Ectodermal cell (in vitro differentiated cells): Measurements from ENCODE around the gene RAPGEF2.

ENCODE experiments used
- H3K27ac ChIP-seq: 2 replicates; pipeline ENCODE4 v1.7.0; 2013; ENCODE audit warnings: mild to moderate bottlenecking, low read depth, low read length; ENCODE audit not compliant: insufficient read depth, poor library complexity, severe bottlenecking
- H3K27me3 ChIP-seq: 2 replicates; pipeline ENCODE4 v1.7.0; 2013; ENCODE audit warnings: mild to moderate bottlenecking, low read length; ENCODE audit not compliant: insufficient read depth, control insufficient read depth, poor library complexity, severe bottlenecking
- H3K36me3 ChIP-seq: one replicate; pipeline ENCODE4 v1.7.0; 2013; ENCODE audit warnings: low read length; ENCODE audit not compliant: control insufficient read depth, insufficient read depth
- H3K4me1 ChIP-seq: one replicate; pipeline ENCODE4 v1.7.0; 2013; ENCODE audit warnings: low read length; ENCODE audit not compliant: control insufficient read depth, insufficient read depth
- H3K4me3 ChIP-seq: 2 replicates; pipeline ENCODE4 v1.7.0; 2013; ENCODE audit warnings: low read depth, low read length, control low read depth; ENCODE audit not compliant: insufficient read depth
- H3K9me3 ChIP-seq: 2 replicates; pipeline ENCODE4 v1.7.0; 2013; ENCODE audit warnings: mild to moderate bottlenecking, low read length, moderate library complexity; ENCODE audit not compliant: control insufficient read depth
- whole genome bisulfite sequencing, 2 experiments: methylation state at CpG; one replicate each; pipeline ENCODE4 v1.1.7; 2013; ENCODE audit warnings: missing lambda C conversion rate in 2 of 2; 5-methylcytosine and 5-hydroxymethylcytosine counted together

Gene RAPGEF2

GRCh38 chr4:159379836-159380235, 277.0 kb downstream of the RAPGEF2 start:
- peaks cover 13% of the 10 kb centered on the region for H3K4me1 ChIP-seq
- no peak overlapping the region for H3K4me3 ChIP-seq
- 84 to 88% methylated on average over 2 of the region's 2 CpGs for WGBS, 2 experiments
- no peak overlapping the region for H3K27ac ChIP-seq
- no peaks in the 10 kb centered on the region for H3K36me3 ChIP-seq
- H3K27me3 ChIP-seq = no peaks in the 10 kb centered on the region
- no peaks in the 10 kb centered on the region for H3K9me3 ChIP-seq

GRCh38 chr4:159382856-159383561, 280.1 kb downstream of the RAPGEF2 start:
- Histone ChIP-seq H3K36me3 (no peaks in the 10 kb centered on the region), H3K4me1 (peaks cover 13% of the 10 kb centered on the region), H3K27ac (no peak overlapping the region), H3K4me3 (no peak overlapping the region), H3K9me3 (no peaks in the 10 kb centered on the region), H3K27me3 (no peaks in the 10 kb centered on the region)
- WGBS, 2 experiments = 12 to 22% methylated on average over 6 to 8 of the region's 8 CpGs

GRCh38 chr4:159383562-159383931, 280.7 kb downstream of the RAPGEF2 start:
- no peak overlapping the region for H3K27ac ChIP-seq
- H3K36me3 ChIP-seq = no peaks in the 10 kb centered on the region
- peaks cover 13% of the 10 kb centered on the region for H3K4me1 ChIP-seq
- H3K27me3 ChIP-seq = no peaks in the 10 kb centered on the region
- 2 to 8% methylated on average over 3 of the region's 3 CpGs for WGBS, 2 experiments
- H3K9me3 ChIP-seq = no peaks in the 10 kb centered on the region
- H3K4me3 ChIP-seq = no peak overlapping the region

- Histone ChIP-seq H3K36me3 (no peaks in the 10 kb centered on the region), H3K9me3 (no peaks in the 10 kb centered on the region), H3K27ac (no peak overlapping the region), H3K27me3 (no peaks in the 10 kb centered on the region), H3K4me3 (no peak overlapping the region), H3K4me1 (peaks cover 13% of the 10 kb centered on the region)
These were observed 281.1 kb downstream of the RAPGEF2 start for GRCh38 chr4:159384017-159384416.

GRCh38 chr4:159384632-159385031, 281.8 kb downstream of the RAPGEF2 start:
- Histone ChIP-seq H3K4me3 (no peak overlapping the region), H3K9me3 (no peaks in the 10 kb centered on the region), H3K27me3 (no peaks in the 10 kb centered on the region), H3K27ac (no peak overlapping the region), H3K36me3 (no peaks in the 10 kb centered on the region), H3K4me1 (peaks cover 13% of the 10 kb centered on the region)

GRCh38 chr4:159386620-159387019, 283.7 kb downstream of the RAPGEF2 start:
- H3K27ac ChIP-seq = no peak overlapping the region
- peaks cover 13% of the 10 kb centered on the region for H3K4me1 ChIP-seq
- H3K4me3 ChIP-seq = no peak overlapping the region
- 92 to 93% methylated on average over 1 of the region's 1 CpG for WGBS, 2 experiments
- H3K36me3 ChIP-seq = no peaks in the 10 kb centered on the region
- H3K27me3 ChIP-seq = no peaks in the 10 kb centered on the region
- no peaks in the 10 kb centered on the region for H3K9me3 ChIP-seq

- H3K9me3 ChIP-seq = no peaks in the 10 kb centered on the region
- no peaks in the 10 kb centered on the region for H3K4me1 ChIP-seq
- 94% methylated on average over 23 of the region's 23 CpGs for WGBS, 2 experiments
- H3K4me3 ChIP-seq = no peak overlapping the region
- H3K27ac ChIP-seq = no peak overlapping the region
- no peaks in the 10 kb centered on the region for H3K36me3 ChIP-seq
- H3K27me3 ChIP-seq = no peaks in the 10 kb centered on the region
These were observed 286.9 kb downstream of the RAPGEF2 start for GRCh38 chr4:159389756-159390155.

- WGBS, 2 experiments = 95% methylated on average over 12 of the region's 12 CpGs
- H3K27ac ChIP-seq = no peak overlapping the region
- H3K4me1 ChIP-seq = no peaks in the 10 kb centered on the region
- no peak overlapping the region for H3K4me3 ChIP-seq
- H3K9me3 ChIP-seq = no peaks in the 10 kb centered on the region
- no peaks in the 10 kb centered on the region for H3K36me3 ChIP-seq
- no peaks in the 10 kb centered on the region for H3K27me3 ChIP-seq
These were observed 287.8 kb downstream of the RAPGEF2 start for GRCh38 chr4:159390648-159391047.

- Histone ChIP-seq H3K27ac (no peak overlapping the region), H3K36me3 (no peaks in the 10 kb centered on the region), H3K4me3 (no peak overlapping the region), H3K9me3 (no peaks in the 10 kb centered on the region), H3K27me3 (no peaks in the 10 kb centered on the region), H3K4me1 (no peaks in the 10 kb centered on the region)
- WGBS, 2 experiments = 92 to 93% methylated on average over 2 of the region's 2 CpGs
These were observed 292.8 kb downstream of the RAPGEF2 start for GRCh38 chr4:159395693-159396092.

GRCh38 chr4:159396151-159396550, 293.3 kb downstream of the RAPGEF2 start:
- Histone ChIP-seq H3K4me3 (no peak overlapping the region), H3K4me1 (no peaks in the 10 kb centered on the region), H3K9me3 (no peaks in the 10 kb centered on the region), H3K27me3 (no peaks in the 10 kb centered on the region), H3K27ac (no peak overlapping the region), H3K36me3 (no peaks in the 10 kb centered on the region)
- WGBS, 2 experiments = 82 to 96% methylated on average over 3 of the region's 3 CpGs

- no peak overlapping the region for H3K27ac ChIP-seq
- no peaks in the 10 kb centered on the region for H3K27me3 ChIP-seq
- no peaks in the 10 kb centered on the region for H3K36me3 ChIP-seq
- 90% methylated on average over 7 of the region's 7 CpGs for WGBS, 2 experiments
- H3K4me3 ChIP-seq = no peak overlapping the region
- H3K4me1 ChIP-seq = no peaks in the 10 kb centered on the region
- H3K9me3 ChIP-seq = no peaks in the 10 kb centered on the region
These were observed 295.4 kb downstream of the RAPGEF2 start for GRCh38 chr4:159398236-159398638.
